Activated T-helper 17 cell treated with anti-CD3 and anti-CD28 coated beads, Interleukin-2, amount 50 U/mL, for 72 hours (primary cell): ENCODE measurements around the gene ALKBH4. TPM values are rescaled to one million over a fixed set of nuclear protein-coding genes. Genes with fewer than 3 reads are reported as not detected.
A peak's percentile ranks its signal among the peaks of the same experiment; 100 is the strongest.

Experiments used
- ATAC-seq: fragments of 150-1000 bp; cut with Tn5 transposase; replicated peaks from 2 replicates; pipeline ENCODE4 v1.10.0; 2021; ENCODE audit warnings: mild to moderate bottlenecking, moderate library complexity
- H3K27ac Mint-ChIP-seq: one replicate; pipeline ENCODE4 v1.8.0; 2022; ENCODE audit warnings: mixed read lengths
- H3K27me3 Mint-ChIP-seq: one replicate; pipeline ENCODE4 v1.8.0; 2022; ENCODE audit warnings: mixed read lengths
- H3K36me3 Mint-ChIP-seq: one replicate; pipeline ENCODE4 v1.8.0; 2022; ENCODE audit warnings: low read depth, mild to moderate bottlenecking, mixed read lengths
- H3K4me1 Mint-ChIP-seq: one replicate; pipeline ENCODE4 v1.8.0; 2022; ENCODE audit warnings: mixed read lengths
- H3K4me3 Mint-ChIP-seq: one replicate; pipeline ENCODE4 v1.8.0; 2022; ENCODE audit warnings: mild to moderate bottlenecking, mixed read lengths
- H3K9me3 Mint-ChIP-seq: one replicate; pipeline ENCODE4 v1.8.0; 2022; ENCODE audit warnings: mixed read lengths
- total RNA-seq, 2 donors: library from RNA; stranded (reverse); gene quantifications; one replicate each; pipeline ENCODE4 v1.2.3, GENCODE V29; 2022

The ALKBH4 gene
- total RNA-seq, 2 donors from 2014 or later: 9.0 to 9.2 TPM

- Mint-ChIP-seq H3K4me1 (no peaks in the 10 kb centered on the region), H3K27me3 (no peaks in the 10 kb centered on the region), H3K4me3 (no peak overlapping the region), H3K27ac (no peak overlapping the region), H3K36me3 (peaks cover 19% of the 10 kb centered on the region), H3K9me3 (no peaks in the 10 kb centered on the region)
- no peak for ATAC-seq
Observed at GRCh38 chr7:102452451-102452850, 12.2 kb downstream of the ALKBH4 start.

GRCh38 chr7:102451371-102452054 is 13.2 kb downstream of the ALKBH4 start:
- Mint-ChIP-seq H3K27ac (no peak overlapping the region), H3K9me3 (no peaks in the 10 kb centered on the region), H3K4me3 (no peak overlapping the region), H3K36me3 (peaks cover 9% of the 10 kb centered on the region), H3K27me3 (no peaks in the 10 kb centered on the region), H3K4me1 (no peaks in the 10 kb centered on the region)
- ATAC-seq: no peak

GRCh38 chr7:102450242-102450641 is 14.4 kb downstream of the ALKBH4 start:
- peak; percentile 82 for ATAC-seq
- no peaks in the 10 kb centered on the region for H3K27me3 Mint-ChIP-seq
- peaks cover 15% of the 10 kb centered on the region for H3K36me3 Mint-ChIP-seq
- H3K9me3 Mint-ChIP-seq: no peaks in the 10 kb centered on the region
- no peak overlapping the region for H3K4me3 Mint-ChIP-seq
- no peak overlapping the region for H3K27ac Mint-ChIP-seq
- no peaks in the 10 kb centered on the region for H3K4me1 Mint-ChIP-seq

- no peaks in the 10 kb centered on the region for H3K9me3 Mint-ChIP-seq
- H3K4me1 Mint-ChIP-seq: no peaks in the 10 kb centered on the region
- H3K27ac Mint-ChIP-seq: no peak overlapping the region
- peaks cover 20% of the 10 kb centered on the region for H3K36me3 Mint-ChIP-seq
- ATAC-seq: no peak
- H3K27me3 Mint-ChIP-seq: no peaks in the 10 kb centered on the region
- H3K4me3 Mint-ChIP-seq: no peak overlapping the region
Observed at GRCh38 chr7:102449136-102449535, 15.5 kb downstream of the ALKBH4 start.

GRCh38 chr7:102447311-102447710 is 17.4 kb downstream of the ALKBH4 start:
- no peaks in the 10 kb centered on the region for H3K4me1 Mint-ChIP-seq
- no peaks in the 10 kb centered on the region for H3K9me3 Mint-ChIP-seq
- no peak overlapping the region for H3K4me3 Mint-ChIP-seq
- H3K36me3 Mint-ChIP-seq: peaks cover 28% of the 10 kb centered on the region
- no peaks in the 10 kb centered on the region for H3K27me3 Mint-ChIP-seq
- ATAC-seq: no peak
- H3K27ac Mint-ChIP-seq: no peak overlapping the region

GRCh38 chr7:102446387-102447156 is 18.1 kb downstream of the ALKBH4 start:
- Mint-ChIP-seq H3K9me3 (no peaks in the 10 kb centered on the region), H3K4me3 (no peak overlapping the region), H3K4me1 (no peaks in the 10 kb centered on the region), H3K27me3 (no peaks in the 10 kb centered on the region), H3K27ac (no peak overlapping the region), H3K36me3 (peaks cover 36% of the 10 kb centered on the region)
- ATAC-seq: no peak

- Mint-ChIP-seq H3K36me3 (peaks cover 45% of the 10 kb centered on the region), H3K9me3 (no peaks in the 10 kb centered on the region), H3K27ac (peak overlapping the region; percentile 82), H3K27me3 (no peaks in the 10 kb centered on the region), H3K4me1 (no peaks in the 10 kb centered on the region), H3K4me3 (no peak overlapping the region)
- ATAC-seq: no peak
Observed at GRCh38 chr7:102445674-102446071, 19.0 kb downstream of the ALKBH4 start.

- Mint-ChIP-seq H3K36me3 (peaks cover 47% of the 10 kb centered on the region), H3K4me1 (no peaks in the 10 kb centered on the region)
Observed at GRCh38 chr7:102444961-102445673, 19.5 kb downstream of the ALKBH4 start.

GRCh38 chr7:102439963-102440795 is 24.5 kb downstream of the ALKBH4 start:
- H3K4me1 Mint-ChIP-seq: no peaks in the 10 kb centered on the region

More at GRCh38 chr7:102444961-102445673, 19.5 kb downstream of the ALKBH4 start:
- Mint-ChIP-seq H3K27me3 (no peaks in the 10 kb centered on the region), H3K27ac (peak overlapping the region; percentile 82), H3K4me3 (no peak overlapping the region), H3K9me3 (no peaks in the 10 kb centered on the region)
- no peak for ATAC-seq

GRCh38 chr7:102436118-102436517 is 28.5 kb downstream of the ALKBH4 start:
- Mint-ChIP-seq H3K4me1 (peaks cover 7% of the 10 kb centered on the region), H3K36me3 (peaks cover 49% of the 10 kb centered on the region), H3K27ac (peak overlapping the region; percentile 94), H3K27me3 (no peaks in the 10 kb centered on the region), H3K4me3 (no peak overlapping the region), H3K9me3 (no peaks in the 10 kb centered on the region)
- no peak for ATAC-seq

More at GRCh38 chr7:102439963-102440795, 24.5 kb downstream of the ALKBH4 start:
- H3K27me3 Mint-ChIP-seq: no peaks in the 10 kb centered on the region
- H3K4me3 Mint-ChIP-seq: no peak overlapping the region
- no peak overlapping the region for H3K27ac Mint-ChIP-seq
- ATAC-seq: no peak
- H3K36me3 Mint-ChIP-seq: peaks cover 64% of the 10 kb centered on the region
- H3K9me3 Mint-ChIP-seq: no peaks in the 10 kb centered on the region

- Mint-ChIP-seq H3K9me3 (no peaks in the 10 kb centered on the region), H3K27ac (peak overlapping the region; percentile 94), H3K4me1 (peaks cover 23% of the 10 kb centered on the region), H3K27me3 (no peaks in the 10 kb centered on the region), H3K4me3 (peak overlapping the region; percentile 88), H3K36me3 (peaks cover 44% of the 10 kb centered on the region)
- peak; percentile 28 for ATAC-seq
Observed at GRCh38 chr7:102434039-102434486, 30.6 kb downstream of the ALKBH4 start.

GRCh38 chr7:102433219-102434038 is 31.2 kb downstream of the ALKBH4 start, which contains the start of gene ORAI2:
ORAI2 (plus strand) TSS chr7:102433575; CDS start chr7:102438957, 5,382 bp downstream.
- H3K27ac Mint-ChIP-seq: peak within 1 kb of the TSS; percentile 94
- H3K36me3 Mint-ChIP-seq: peaks cover 41% of the 10 kb centered on the region
- peak; percentile 74 for ATAC-seq
- peaks cover 23% of the 10 kb centered on the region for H3K4me1 Mint-ChIP-seq
- peak within 1 kb of the TSS; percentile 88 for H3K4me3 Mint-ChIP-seq
- no peaks in the 10 kb centered on the region for H3K9me3 Mint-ChIP-seq
- no peaks in the 10 kb centered on the region for H3K27me3 Mint-ChIP-seq
